ENCODE results near the gene ANKRD34A. TPM values are rescaled to one million over a fixed set of nuclear protein-coding genes. Genes with fewer than 3 reads are reported as not detected.
A peak's percentile ranks its signal among the peaks of the same experiment; 100 is the strongest.

ANKRD34A gene
- polyA plus RNA-seq, 6 donors from 2014 or later, result 0.15 to 0.27 TPM; not detected in 4

- Mint-ChIP-seq H3K9me3 (no peaks in the 10 kb centered on the region), H3K27me3 (no peaks in the 10 kb centered on the region), H3K4me3 (peak overlapping the region in 6 of 8 donors; percentile 24 to 60 (median 49)), H3K36me3 (no peaks in the 10 kb centered on the region), H3K27ac (peak overlapping the region; percentile 21 to 83 (median 60)), H3K4me1 (peaks cover 46 to 61% (median 48%) of the 10 kb centered on the region in 3 donors)
- ATAC-seq (ENCODE audit: low read depth in 2 of 2), result no peak
- DNase-seq, result no peak
These were observed 20.7 kb upstream of the ANKRD34A start for GRCh38 chr1:145985129-145985501.

GRCh38 chr1:145983960-145984830 is 19.8 kb upstream of the ANKRD34A start:
- H3K4me3 Mint-ChIP-seq, result peak overlapping the region in 2 of 8 donors; percentile 45 to 60
- peak overlapping the region; percentile 50 to 86 (median 72) for H3K27ac Mint-ChIP-seq
- no peaks in the 10 kb centered on the region for H3K36me3 Mint-ChIP-seq
- no peak for DNase-seq
- ATAC-seq (ENCODE audit: low read depth in 2 of 2), result no peak
- H3K9me3 Mint-ChIP-seq, result no peaks in the 10 kb centered on the region
- H3K27me3 Mint-ChIP-seq, result no peaks in the 10 kb centered on the region
- H3K4me1 Mint-ChIP-seq, result peaks cover 40 to 60% (median 42%) of the 10 kb centered on the region in 3 donors

GRCh38 chr1:145983206-145983675 is 18.9 kb upstream of the ANKRD34A start:
- Mint-ChIP-seq H3K27ac (peak overlapping the region in 5 of 6 donors; percentile 72 to 95 (median 78)), H3K9me3 (no peaks in the 10 kb centered on the region), H3K4me1 (peaks cover 32 to 55% (median 33%) of the 10 kb centered on the region in 3 donors), H3K4me3 (peak overlapping the region in 6 of 8 donors; percentile 0 to 76 (median 28)), H3K36me3 (no peaks in the 10 kb centered on the region), H3K27me3 (no peaks in the 10 kb centered on the region)
- DNase-seq (no peak), ATAC-seq (ENCODE audit: low read depth in 2 of 2) (no peak)

- DNase-seq (no peak), ATAC-seq (ENCODE audit: low read depth in 2 of 2) (no peak)
- Mint-ChIP-seq H3K9me3 (no peaks in the 10 kb centered on the region), H3K27ac (peak overlapping the region in 5 of 6 donors; percentile 55 to 88 (median 79)), H3K36me3 (no peaks in the 10 kb centered on the region), H3K4me3 (peak overlapping the region in 5 of 8 donors; percentile 17 to 80 (median 55)), H3K27me3 (no peaks in the 10 kb centered on the region), H3K4me1 (peaks cover 23 to 47% (median 23%) of the 10 kb centered on the region in 3 donors)
These were observed 17.8 kb upstream of the ANKRD34A start for GRCh38 chr1:145982010-145982723.

GRCh38 chr1:145980457-145980994 is 16.2 kb upstream of the ANKRD34A start:
- H3K4me1 Mint-ChIP-seq, result peaks cover 13 to 41% (median 13%) of the 10 kb centered on the region in 3 donors
- H3K27me3 Mint-ChIP-seq, result no peaks in the 10 kb centered on the region
- no peaks in the 10 kb centered on the region for H3K36me3 Mint-ChIP-seq
- H3K9me3 Mint-ChIP-seq, result no peaks in the 10 kb centered on the region
- H3K27ac Mint-ChIP-seq, result no peak overlapping the region
- H3K4me3 Mint-ChIP-seq, result no peak overlapping the region
- no peak for ATAC-seq (ENCODE audit: low read depth in 2 of 2)
- DNase-seq, result no peak

GRCh38 chr1:145979746-145980456 is 15.5 kb upstream of the ANKRD34A start:
- Mint-ChIP-seq H3K27ac (no peak overlapping the region), H3K36me3 (peaks cover 0 to 6% of the 10 kb centered on the region in 2 donors), H3K4me1 (peaks cover 7 to 40% (median 9%) of the 10 kb centered on the region in 3 donors), H3K27me3 (no peaks in the 10 kb centered on the region), H3K9me3 (no peaks in the 10 kb centered on the region), H3K4me3 (no peak overlapping the region)
- ATAC-seq (ENCODE audit: low read depth in 2 of 2) (peak; percentile 26 to 31), DNase-seq (peak; percentile 61)

GRCh38 chr1:145978854-145979745 is 14.7 kb upstream of the ANKRD34A start:
- DNase-seq (peak; percentile 85), ATAC-seq (ENCODE audit: low read depth in 2 of 2) (peak; percentile 82 to 84)
- Mint-ChIP-seq H3K27me3 (no peaks in the 10 kb centered on the region), H3K9me3 (no peaks in the 10 kb centered on the region), H3K4me3 (no peak overlapping the region), H3K27ac (no peak overlapping the region), H3K4me1 (peaks cover 0 to 39% (median 6%) of the 10 kb centered on the region in 3 donors), H3K36me3 (peaks cover 0 to 8% of the 10 kb centered on the region in 2 donors)

- Mint-ChIP-seq H3K27me3 (no peaks in the 10 kb centered on the region), H3K9me3 (no peaks in the 10 kb centered on the region), H3K4me3 (no peak overlapping the region), H3K4me1 (peaks cover 0 to 32% (median 6%) of the 10 kb centered on the region in 3 donors), H3K36me3 (peaks cover 0 to 8% of the 10 kb centered on the region in 2 donors), H3K27ac (no peak overlapping the region)
- DNase-seq, result no peak
- ATAC-seq (ENCODE audit: low read depth in 2 of 2), result no peak
These were observed 14.1 kb upstream of the ANKRD34A start for GRCh38 chr1:145978471-145978853.

GRCh38 chr1:145977486-145978470 is 13.4 kb upstream of the ANKRD34A start:
- Mint-ChIP-seq H3K9me3 (no peaks in the 10 kb centered on the region), H3K27me3 (no peaks in the 10 kb centered on the region), H3K4me1 (peaks cover 0 to 29% (median 6%) of the 10 kb centered on the region in 3 donors), H3K4me3 (peak overlapping the region in 1 of 8 donors; percentile 56), H3K27ac (no peak overlapping the region), H3K36me3 (peaks cover 0 to 8% of the 10 kb centered on the region in 2 donors)
- ATAC-seq (ENCODE audit: low read depth in 2 of 2) (peak; percentile 15 to 31), DNase-seq (peak; percentile 74)

GRCh38 chr1:145977016-145977415 is 12.6 kb upstream of the ANKRD34A start:
- H3K4me1 Mint-ChIP-seq, result peaks cover 0 to 21% (median 6%) of the 10 kb centered on the region in 3 donors
- ATAC-seq (ENCODE audit: low read depth in 2 of 2), result no peak
- no peak for DNase-seq
- H3K27me3 Mint-ChIP-seq, result no peaks in the 10 kb centered on the region
- peak overlapping the region in 1 of 8 donors; percentile 56 for H3K4me3 Mint-ChIP-seq
- no peaks in the 10 kb centered on the region for H3K9me3 Mint-ChIP-seq
- H3K36me3 Mint-ChIP-seq, result peaks cover 0 to 8% of the 10 kb centered on the region in 2 donors
- H3K27ac Mint-ChIP-seq, result peak overlapping the region in 1 of 6 donors; percentile 61

- H3K36me3 Mint-ChIP-seq, result peaks cover 0 to 8% of the 10 kb centered on the region in 2 donors
- H3K4me3 Mint-ChIP-seq, result no peak overlapping the region
- H3K4me1 Mint-ChIP-seq, result peaks cover 3 to 13% (median 6%) of the 10 kb centered on the region in 3 donors
- peak overlapping the region in 3 of 6 donors; percentile 28 to 72 (median 47) for H3K27ac Mint-ChIP-seq
- no peaks in the 10 kb centered on the region for H3K9me3 Mint-ChIP-seq
- H3K27me3 Mint-ChIP-seq, result no peaks in the 10 kb centered on the region
- DNase-seq, result no peak
- ATAC-seq (ENCODE audit: low read depth in 2 of 2), result no peak
These were observed 10.8 kb upstream of the ANKRD34A start for GRCh38 chr1:145975216-145975615.
